ENCODE data around the gene NIPAL4.
A peak's percentile ranks its signal among the peaks of the same experiment; 100 is the strongest.
"Not testable (repeated sequence)": the region's sequence is repeated elsewhere in the genome, so short reads cannot be mapped to it uniquely, and the experiment has no call there.

NIPAL4 gene

DNA sequence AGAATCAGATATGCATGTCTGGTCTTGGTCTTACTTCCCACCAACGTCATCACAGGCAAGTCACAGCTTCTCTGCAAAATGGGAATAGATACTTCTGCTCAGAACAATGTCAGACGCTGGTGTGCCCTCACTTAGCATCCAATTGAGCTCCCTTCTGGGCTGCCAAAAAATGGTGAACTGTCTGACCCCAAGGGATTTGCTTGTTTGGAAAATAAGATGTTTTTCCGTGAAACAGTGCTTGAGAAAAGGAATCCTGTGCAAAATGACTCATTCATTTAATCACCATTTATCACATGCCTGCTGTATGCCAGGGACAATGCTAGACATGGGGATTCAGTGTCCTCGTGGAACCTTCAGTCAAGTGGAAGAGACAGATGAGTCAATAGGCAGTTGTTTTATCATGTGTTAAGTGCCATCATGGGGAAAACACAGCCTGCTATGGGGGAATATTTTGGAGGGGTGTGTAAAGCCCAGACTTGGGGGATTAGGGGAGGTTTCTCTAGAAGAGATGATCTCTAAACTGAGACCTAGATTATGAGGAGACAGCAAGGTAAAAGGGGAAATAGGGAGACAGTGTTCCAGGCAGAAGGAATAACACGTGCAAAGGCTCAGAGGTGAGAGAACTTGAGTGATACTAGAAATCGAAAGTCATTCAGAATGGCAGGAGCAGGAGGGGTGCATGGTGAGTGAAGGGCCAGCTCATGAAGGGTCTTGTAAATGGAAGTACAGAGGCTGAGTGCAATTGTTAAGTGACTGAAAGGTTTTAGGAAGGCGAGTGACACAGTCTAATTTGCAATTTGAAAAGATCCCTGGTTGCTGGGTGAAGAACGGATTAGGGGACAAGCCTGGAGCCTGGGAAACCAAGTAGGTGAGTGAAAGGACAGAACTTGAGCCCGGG, 3.9 kb downstream of the NIPAL4 start:
- DNase-seq: peak; percentile 84

- DNase-seq: peak; percentile 92
Measured at GRCh38 chr5:157464519-157465171, 4.6 kb downstream of the NIPAL4 start.

DNA sequence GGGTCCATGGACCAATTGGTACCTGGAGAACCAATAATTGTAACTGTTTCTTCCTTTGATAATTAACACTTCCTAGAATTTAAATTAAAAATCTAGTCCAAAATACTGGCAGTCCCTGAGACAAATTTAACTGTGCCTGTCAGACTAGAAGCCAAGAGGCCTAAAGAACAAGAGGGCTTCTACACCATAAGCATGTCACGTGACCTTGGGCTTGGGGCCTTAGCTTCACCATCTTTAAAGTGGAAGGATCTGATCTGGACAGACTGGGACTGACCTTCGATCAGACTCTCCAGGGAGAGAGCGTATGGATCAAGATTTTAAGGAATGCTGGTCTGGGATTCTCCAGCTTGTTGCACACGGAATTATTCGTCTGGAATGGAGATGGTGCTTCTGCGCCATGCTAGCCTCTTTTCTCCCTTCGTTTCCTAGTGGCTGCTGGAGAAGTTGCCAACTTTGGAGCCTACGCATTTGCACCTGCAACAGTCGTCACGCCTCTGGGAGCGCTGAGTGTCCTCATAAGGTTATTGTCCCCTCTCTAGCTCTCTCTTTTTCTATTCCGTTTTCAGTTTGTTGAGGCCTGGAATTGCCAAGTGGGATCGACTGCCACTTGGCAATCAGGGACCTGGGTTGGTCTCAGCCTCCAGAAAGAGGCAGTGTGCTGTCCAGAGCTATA, 8.4 kb downstream of the NIPAL4 start:
- no peak for DNase-seq

- no peak for DNase-seq
Measured at GRCh38 chr5:157469073-157469472, 9.1 kb downstream of the NIPAL4 start.

DNA sequence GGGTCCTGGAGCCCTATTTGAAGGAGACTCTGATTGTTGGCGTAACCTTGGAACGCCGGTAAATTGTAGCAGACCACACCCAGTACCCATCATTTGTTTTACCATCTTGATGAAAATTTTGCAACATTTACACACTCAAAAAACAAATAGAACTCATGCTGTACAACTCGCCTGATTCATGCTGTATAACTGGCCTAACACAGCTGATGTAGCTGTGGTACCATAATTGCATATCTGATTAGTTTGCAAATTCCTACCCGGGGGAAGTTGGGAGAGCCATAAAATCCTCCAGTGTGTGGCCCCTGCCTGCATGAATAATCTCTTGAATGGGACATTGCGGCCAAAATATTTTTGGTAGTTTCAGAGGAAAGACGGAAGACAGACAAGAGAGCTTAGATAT, 9.7 kb downstream of the NIPAL4 start:
- no peak for DNase-seq

DNA sequence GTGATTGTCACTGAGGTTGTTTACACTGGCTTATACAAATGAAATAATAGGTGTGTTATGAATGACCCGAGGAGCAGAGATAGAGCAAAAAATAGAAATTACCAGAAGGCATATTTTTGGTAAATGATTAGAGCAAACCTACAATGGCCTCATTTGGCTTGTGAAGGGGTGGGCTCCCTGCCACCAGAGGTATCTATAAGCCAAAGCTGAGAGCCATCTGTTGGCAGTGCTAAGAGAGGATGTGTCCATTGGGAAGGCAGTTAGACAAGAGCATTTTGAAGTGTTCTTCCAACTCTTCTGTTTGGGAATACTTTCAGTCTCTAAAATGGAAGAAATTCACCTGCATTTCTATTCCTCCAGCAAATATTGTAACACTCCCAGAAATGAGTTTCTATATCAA, 10.6 kb downstream of the NIPAL4 start:
- no peak for DNase-seq

DNA sequence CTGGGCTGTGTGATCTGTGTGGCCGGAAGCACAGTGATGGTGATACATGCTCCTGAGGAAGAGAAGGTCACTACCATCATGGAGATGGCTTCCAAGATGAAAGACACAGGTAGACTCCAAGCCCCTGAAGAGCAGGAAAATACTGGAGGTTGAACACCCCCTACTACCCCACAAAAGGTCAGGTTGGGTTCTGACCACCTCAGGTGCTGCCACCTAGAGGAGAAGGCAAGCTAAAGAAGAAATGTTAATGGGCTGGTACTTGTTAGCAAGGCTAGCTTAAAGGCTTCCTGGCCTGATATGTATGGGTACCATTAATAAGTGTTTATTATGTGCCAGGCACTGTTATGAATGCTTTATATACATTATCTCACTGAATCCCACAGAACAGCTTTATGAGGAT, 11.7 kb downstream of the NIPAL4 start:
- DNase-seq: peak; percentile 60

GRCh38 chr5:157473383-157474320, 13.6 kb downstream of the NIPAL4 start:
- DNase-seq: peak; percentile 83

DNA sequence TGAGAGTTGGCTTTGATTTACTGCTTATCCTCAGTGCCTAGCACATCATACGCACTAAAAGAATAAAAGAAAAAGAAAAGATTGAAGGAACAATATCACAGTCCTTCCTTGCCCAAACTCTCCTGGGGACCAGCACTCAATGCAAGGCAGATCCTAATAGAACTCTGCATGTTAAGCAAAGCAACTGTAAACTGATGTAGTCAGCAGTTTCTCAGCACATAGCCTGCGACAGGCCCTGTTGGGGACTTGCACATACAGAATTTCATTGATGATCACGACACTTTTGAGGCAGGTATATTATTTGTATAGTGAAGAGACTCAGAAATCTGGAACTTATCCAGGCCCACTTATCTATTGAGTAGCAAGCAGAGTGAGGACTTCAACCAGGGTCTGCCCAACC, 15.4 kb downstream of the NIPAL4 start:
- no peak for DNase-seq

GRCh38 chr5:157476702-157477408, 16.8 kb downstream of the NIPAL4 start:
- peak; percentile 75 for DNase-seq

DNA sequence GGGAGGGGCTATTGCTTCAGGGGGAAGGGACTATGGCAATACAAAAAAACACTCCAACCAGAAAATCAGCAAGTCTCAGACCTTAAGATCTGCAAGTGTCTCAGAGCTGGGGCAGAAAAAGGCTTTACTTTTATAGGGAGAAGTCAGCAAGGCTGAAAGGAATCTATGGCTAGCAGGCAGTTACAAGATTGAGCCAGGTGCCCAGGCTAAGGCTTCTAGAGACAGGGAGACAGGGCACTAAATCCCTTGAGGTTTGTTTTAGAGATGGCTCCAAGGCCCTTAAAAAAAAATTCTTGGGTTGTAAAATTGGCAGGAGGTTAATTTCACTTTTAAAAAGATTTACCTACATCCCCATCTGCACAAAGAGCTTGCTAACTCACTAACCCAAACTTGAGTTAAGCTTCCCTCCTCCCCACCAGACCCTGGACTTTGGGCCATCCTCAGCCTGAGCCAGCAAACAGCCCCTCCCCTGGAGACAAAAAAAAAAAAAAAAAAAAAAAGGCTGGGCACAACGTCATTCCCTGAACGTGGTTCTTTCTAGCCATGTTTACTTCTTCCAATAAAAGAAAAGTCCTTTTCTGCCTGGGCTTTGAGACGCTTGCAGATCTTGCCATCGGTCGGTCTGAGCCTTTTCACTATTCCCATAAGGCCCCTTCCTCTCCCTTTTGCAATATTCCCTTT, 17.9 kb downstream of the NIPAL4 start:
- no peak for DNase-seq

DNA sequence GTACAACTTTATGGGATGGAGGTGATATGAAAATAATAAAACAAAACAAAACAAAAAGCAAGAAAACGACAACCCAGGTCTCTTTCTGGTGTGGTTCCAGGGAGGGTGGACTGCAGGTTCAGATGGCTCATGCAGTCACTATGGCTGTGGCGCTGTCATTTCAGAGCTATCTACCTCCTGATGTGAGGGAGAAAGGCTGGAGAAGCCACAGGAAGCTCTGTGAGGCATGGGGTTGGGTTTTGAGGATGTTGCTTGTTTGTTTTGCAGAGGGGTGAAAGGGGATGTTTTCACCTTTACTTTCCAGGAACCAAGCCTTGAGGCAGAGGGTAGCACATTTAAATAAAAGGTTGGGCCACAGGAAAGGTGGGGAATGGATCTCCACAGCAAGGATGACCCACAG, 18.7 kb downstream of the NIPAL4 start:
- no peak for DNase-seq

DNA sequence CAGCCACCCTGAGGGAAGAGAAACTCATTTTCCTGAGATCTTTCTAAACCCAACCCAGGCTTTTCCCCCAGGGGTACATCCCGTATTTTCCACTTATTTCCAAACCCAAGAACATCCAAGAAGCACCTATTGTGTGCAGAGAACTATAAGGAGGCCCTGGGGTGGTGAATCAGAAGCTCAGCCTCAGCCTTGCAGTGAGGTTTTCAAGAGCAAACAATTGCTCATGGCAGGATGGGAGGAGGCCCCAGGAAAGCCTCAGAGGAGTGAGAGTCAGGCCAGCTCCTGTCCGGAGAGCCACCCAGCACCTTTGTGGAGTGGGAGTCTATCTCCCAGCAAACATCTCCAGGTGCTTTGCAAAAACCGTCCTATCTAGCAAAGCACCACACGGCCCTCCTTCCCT, 19.2 kb downstream of the NIPAL4 start:
- DNase-seq: no peak

- no peak for DNase-seq
Measured at GRCh38 chr5:157479612-157480510, 19.8 kb downstream of the NIPAL4 start.

DNA sequence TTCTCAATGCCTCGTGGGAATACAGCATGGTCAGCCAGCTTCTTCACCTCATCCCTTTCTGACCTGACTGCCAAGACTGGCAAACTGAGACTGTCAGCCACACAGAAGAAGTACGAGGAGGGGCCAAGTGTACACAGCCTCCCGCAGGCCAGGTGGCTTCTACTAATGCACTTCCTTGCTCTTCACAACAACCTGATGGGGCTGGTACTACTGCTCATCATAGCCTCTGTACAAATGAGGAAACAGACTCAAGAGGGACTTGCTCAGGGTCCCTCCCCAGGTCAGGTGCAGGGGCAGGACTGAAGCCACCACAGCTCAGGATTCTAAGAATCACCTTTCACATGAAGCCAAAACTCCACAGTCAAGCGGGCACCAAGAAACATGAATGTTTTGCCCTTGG, 21.3 kb downstream of the NIPAL4 start:
- DNase-seq: no peak

- no peak for DNase-seq
Measured at GRCh38 chr5:157481666-157482065, 21.7 kb downstream of the NIPAL4 start.

DNA sequence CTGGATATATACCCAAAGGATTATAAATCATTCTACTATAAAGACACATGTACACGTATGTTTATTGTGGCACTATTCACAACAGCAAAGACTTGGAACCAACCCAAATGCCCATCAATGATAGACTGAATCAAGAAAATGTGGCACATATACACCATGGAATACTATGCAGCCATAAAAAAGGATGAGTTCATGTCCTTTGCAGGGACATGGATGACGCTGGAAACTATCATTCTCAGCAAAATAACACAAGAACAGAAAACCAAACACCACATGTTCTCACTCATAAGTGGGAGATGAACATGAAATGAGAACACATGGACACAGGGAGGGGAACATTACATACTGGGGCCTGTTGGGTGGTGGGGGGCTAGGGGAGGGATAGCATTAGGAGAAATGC, 22.7 kb downstream of the NIPAL4 start:
- not testable (repeated sequence) for DNase-seq

DNA sequence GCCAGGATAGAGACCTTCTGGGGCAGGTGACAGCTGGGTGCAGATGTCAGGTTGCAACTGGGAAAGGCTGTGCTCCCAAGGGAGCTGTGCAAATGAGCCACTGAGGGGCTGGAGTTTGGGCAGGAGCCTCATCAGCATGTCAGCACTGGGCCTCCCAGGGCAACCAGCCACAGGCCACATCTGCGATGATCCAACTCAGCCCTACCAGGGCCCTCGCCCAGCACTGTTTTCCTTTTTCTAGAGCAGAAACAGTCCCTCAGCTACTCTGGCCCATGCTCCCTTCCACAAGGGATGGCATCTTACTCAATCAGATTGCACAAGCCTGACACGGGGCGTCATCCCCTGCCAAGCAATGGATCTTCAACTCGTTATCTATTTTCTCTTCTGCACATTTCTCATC, 24.8 kb downstream of the NIPAL4 start:
- DNase-seq: no peak

DNA sequence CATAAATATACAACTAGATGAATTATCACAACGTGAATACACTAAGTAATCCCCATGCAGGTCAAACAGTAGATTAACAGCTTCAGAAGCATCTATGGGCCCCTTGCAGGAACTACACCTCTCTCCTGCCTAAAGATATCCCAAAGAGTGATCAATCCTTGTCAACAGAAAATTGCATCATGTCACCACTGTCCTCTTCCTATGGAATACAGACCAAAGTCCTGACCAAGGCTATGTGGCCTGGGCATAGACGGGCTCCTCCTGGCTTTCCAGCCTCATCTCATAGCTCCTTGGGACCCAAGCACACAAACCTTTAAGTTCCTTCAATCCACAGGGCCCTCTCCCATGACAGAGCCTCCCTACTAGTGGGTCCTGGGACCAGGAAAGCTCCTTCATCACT, 25.3 kb downstream of the NIPAL4 start:
- no peak for DNase-seq

GRCh38 chr5:157485811-157486210, 25.8 kb downstream of the NIPAL4 start:
- no peak for DNase-seq

Measured in fibroblast of skin of scalp (primary cell).